Cardiac muscle cell (in vitro differentiated cells and primary cell): ENCODE results near the gene CD274. TPM values are rescaled to one million over a fixed set of nuclear protein-coding genes. Genes with fewer than 3 reads are reported as not detected.

Experiments used
- DNase-seq, 2 donors: peaks; one replicate each; pipeline versions ENCODE4 v3.0.0 to v3.0.0-alpha.2; 2010 to 2017; ENCODE audit warnings: low read depth in 1 of 2, low spot score in 1 of 2
- H3K27ac ChIP-seq: fragments of 200-600 bp; sonication (generic); 2 replicates; pipeline ENCODE4 v1.5.1; 2016
- H3K27me3 ChIP-seq: fragments of 200-600 bp; sonication (generic); 2 replicates; pipeline ENCODE4 v1.6.0; 2016; ENCODE audit warnings: control low read depth
- H3K36me3 ChIP-seq: fragments of 200-600 bp; sonication (generic); 2 replicates; pipeline ENCODE4 v1.5.1; 2016; ENCODE audit warnings: control low read depth
- H3K4me1 ChIP-seq: fragments of 200-600 bp; sonication (generic); 2 replicates; pipeline ENCODE4 v1.8.1; 2017; ENCODE audit warnings: low read depth, mild to moderate bottlenecking, mixed run types
- H3K4me3 ChIP-seq: fragments of 200-600 bp; sonication (generic); 2 replicates; pipeline ENCODE4 v1.5.1; 2016; ENCODE audit warnings: mild to moderate bottlenecking
- H3K9me3 ChIP-seq: fragments of 200-600 bp; sonication (generic); 2 replicates; pipeline ENCODE4 v1.5.1; 2017; ENCODE audit warnings: low read depth, mild to moderate bottlenecking, control low read depth
- CTCF ChIP-seq: IDR thresholded peaks from 2 replicates; pipeline ENCODE4 v1.5.1; 2012; ENCODE audit warnings: low read depth, mild to moderate bottlenecking, low read length
- polyA plus RNA-seq: library from polyadenylated mRNA; unstranded; fragments of >200 nt; fragmentation: Nextera tagmentation; extraction: Ambion mirVana; gene quantifications from 2 replicates; pipeline ENCODE4 v1.2.1, GENCODE V29; 2016
- total RNA-seq: library from RNA; depleted of rRNA; stranded (reverse); fragments of >200 nt; gene quantifications from 2 replicates; pipeline ENCODE4 v1.2.3, GENCODE V29; 2016

CD274 gene
- total and polyA plus RNA-seq, 2 experiments from 2014 or later = not detected

- Histone ChIP-seq H3K27ac (no peak overlapping the region), H3K27me3 (no peaks in the 10 kb centered on the region), H3K9me3 (no peaks in the 10 kb centered on the region), H3K4me1 (no peaks in the 10 kb centered on the region), H3K4me3 (no peak overlapping the region), H3K36me3 (no peaks in the 10 kb centered on the region)
- no peak for TF ChIP-seq CTCF
- peak in 1 of 2 donors; percentile 95 for DNase-seq
These were observed 50.3 kb downstream of the CD274 start for GRCh38 chr9:5500441-5501235.

- DNase-seq = no peak
- no peak for TF ChIP-seq CTCF
- Histone ChIP-seq H3K27me3 (no peaks in the 10 kb centered on the region), H3K36me3 (no peaks in the 10 kb centered on the region), H3K4me3 (no peak overlapping the region), H3K27ac (no peak overlapping the region), H3K4me1 (no peaks in the 10 kb centered on the region), H3K9me3 (no peaks in the 10 kb centered on the region)
These were observed 52.2 kb downstream of the CD274 start for GRCh38 chr9:5502553-5502952.

GRCh38 chr9:5509573-5509972 lies 59.2 kb downstream of the CD274 start:
- no peaks in the 10 kb centered on the region for H3K27me3 ChIP-seq
- H3K36me3 ChIP-seq = no peaks in the 10 kb centered on the region
- no peak for TF ChIP-seq CTCF
- DNase-seq = peak in 1 of 2 donors; percentile 92
- no peaks in the 10 kb centered on the region for H3K4me1 ChIP-seq
- no peak overlapping the region for H3K27ac ChIP-seq
- H3K4me3 ChIP-seq = no peak overlapping the region
- H3K9me3 ChIP-seq = no peaks in the 10 kb centered on the region

- Histone ChIP-seq H3K4me3 (no peak within 1 kb of the TSS), H3K4me1 (no peaks in the 10 kb centered on the region), H3K9me3 (no peaks in the 10 kb centered on the region), H3K27ac (no peak within 1 kb of the TSS), H3K27me3 (no peaks in the 10 kb centered on the region), H3K36me3 (no peaks in the 10 kb centered on the region)
- DNase-seq = peak in 1 of 2 donors; percentile 79
- no peak for TF ChIP-seq CTCF
These were observed 60.1 kb downstream of the CD274 start, which contains the start of gene PDCD1LG2 for GRCh38 chr9:5510360-5510931. TSS of gene PDCD1LG2 (plus strand) at chr9:5510531. CDS start at chr9:5522547, 12,016 bp downstream.

- no peaks in the 10 kb centered on the region for H3K36me3 ChIP-seq
- H3K27me3 ChIP-seq = no peaks in the 10 kb centered on the region
- no peak for TF ChIP-seq CTCF
- no peaks in the 10 kb centered on the region for H3K9me3 ChIP-seq
- H3K27ac ChIP-seq = no peak overlapping the region
- no peak for DNase-seq
- H3K4me1 ChIP-seq = no peaks in the 10 kb centered on the region
- no peak overlapping the region for H3K4me3 ChIP-seq
These were observed 60.6 kb downstream of the CD274 start for GRCh38 chr9:5510989-5511388.
